K562 (cell line): Measurements from ENCODE around the gene CYBB. TPM values are rescaled to one million over a fixed set of nuclear protein-coding genes. Genes with fewer than 3 reads are reported as not detected.

Experiments
- ATF6 ChIP-seq: sonication (generic); formaldehyde crosslinking; IDR thresholded peaks from 2 replicates; pipeline ENCODE4 v1.4.0; 2020; ENCODE audit warnings: mild to moderate bottlenecking, missing genetic modification reagents
- GABPA ChIP-seq: fragments of 200-800 bp; sonication (Bioruptor generic); conservative IDR thresholded peaks from 2 replicates; pipeline ENCODE4 v1.6.1; 2016; ENCODE audit warnings: low read depth, missing genetic modification characterization, missing compliant biosample characterization
- HNRNPK ChIP-seq: fragments of 200-400 bp; formaldehyde crosslinking; IDR thresholded peaks from one replicate; pipeline ENCODE4 v1.6.1; 2018; ENCODE audit warnings: mild to moderate bottlenecking, low read depth, low read length; ENCODE audit not compliant: poor library complexity, severe bottlenecking
- KDM2B ChIP-seq: fragments of 250-450 bp; sonication (Bioruptor Pico); IDR thresholded peaks from 2 replicates; pipeline ENCODE4 v1.8.0; 2021; ENCODE audit warnings: mild to moderate bottlenecking, moderate library complexity
- MBD2 ChIP-seq: sonication (generic); IDR thresholded peaks from 2 replicates; pipeline ENCODE4 v1.6.1; 2016; ENCODE audit warnings: low read depth, borderline replicate concordance
- MYBL2 ChIP-seq, 2 experiments: fragments of 450-650 bp in 1 of 2; sonication (generic) in 1 of 2; formaldehyde crosslinking in 1 of 2; IDR thresholded peaks; 2 replicates each; pipeline versions ENCODE4 v1.6.1 to v1.8.1; 2017 to 2022; ENCODE audit warnings: borderline replicate concordance in 1 of 2, inconsistent platforms in 1 of 2, low read depth in 1 of 2, mild to moderate bottlenecking in 1 of 2, missing genetic modification reagents in 1 of 2, moderate library complexity in 1 of 2
- NR3C1 ChIP-seq: sonication (generic); formaldehyde crosslinking; IDR thresholded peaks from 2 replicates; pipeline ENCODE4 v1.8.1; 2022; ENCODE audit warnings: missing genetic modification reagents
- NRF1 ChIP-seq, 2 experiments: fragments of 450-650 bp; IDR thresholded peaks in 1 of 2; conservative IDR thresholded peaks in 1 of 2; 2 replicates each; pipeline ENCODE4 v1.6.1; 2014; ENCODE audit warnings: mild to moderate bottlenecking in 2 of 2
- POLR2B ChIP-seq: fragments of 450-650 bp; IDR thresholded peaks from 2 replicates; pipeline ENCODE4 v1.6.1; 2018; ENCODE audit warnings: low read depth; ENCODE audit not compliant: partially characterized antibody
- POLR2G ChIP-seq: fragments of 200-400 bp; formaldehyde crosslinking; IDR thresholded peaks from 2 replicates; pipeline ENCODE4 v1.6.1; 2017; ENCODE audit warnings: low read depth, mild to moderate bottlenecking, antibody characterized with exemption, low read length, moderate library complexity
- SETDB1 ChIP-seq: IDR thresholded peaks from one replicate; pipeline ENCODE4 v1.6.1; 2012; ENCODE audit warnings: low read length, control low read depth, inconsistent platforms
- TARDBP ChIP-seq: fragments of 450-650 bp; IDR thresholded peaks from 2 replicates; pipeline ENCODE4 v1.6.1; 2016
- TBL1XR1 ChIP-seq, 2 experiments: IDR thresholded peaks; 2 replicates each; pipeline ENCODE4 v1.6.1; 2012; ENCODE audit warnings: improper control_type of control experiment in 2 of 2, low read length in 2 of 2, mild to moderate bottlenecking in 1 of 2
- TEAD4 ChIP-seq, 2 experiments: sonication (generic) in 1 of 2; formaldehyde crosslinking in 1 of 2; IDR thresholded peaks; 2 replicates each; pipeline versions ENCODE4 v1.6.1 to v1.8.0; 2012 to 2022; ENCODE audit warnings: borderline replicate concordance in 1 of 2, inconsistent platforms in 1 of 2, low read length in 1 of 2, mild to moderate bottlenecking in 1 of 2, missing genetic modification reagents in 1 of 2
- ZNF449 ChIP-seq: fragments of 250-450 bp; sonication (Bioruptor Pico); IDR thresholded peaks from 2 replicates; pipeline ENCODE4 v1.8.0; 2022; ENCODE audit warnings: moderate library complexity, mild to moderate bottlenecking, inconsistent platforms
- ZNF766 ChIP-seq: fragments of 200-800 bp; sonication (Bioruptor generic); conservative IDR thresholded peaks from 2 replicates; pipeline ENCODE4 v1.6.1; 2016; ENCODE audit warnings: missing genetic modification characterization, missing compliant biosample characterization
- ZSCAN32 ChIP-seq: fragments of 450-650 bp; formaldehyde crosslinking; IDR thresholded peaks from 2 replicates; pipeline ENCODE4 v1.4.0; 2020; ENCODE audit warnings: mild to moderate bottlenecking, moderate library complexity
- polyA plus RNA-seq, 8 experiments: library from polyadenylated mRNA; depleted of rRNA in 4 of 8; stranded (reverse) in 5 of 8; unstranded in 3 of 8; fragments of >200 nt; fragmentation: Nextera tagmentation in 2 of 8; fragmentation: Illumina TruSeq in 1 of 8; extraction: Ambion mirVana in 2 of 8; extraction: Trizol in 1 of 8; gene quantifications; 2 replicates each; pipeline versions ENCODE4 v1.2.1 to v1.2.3, GENCODE V29; 2011 to 2014; ENCODE audit warnings: inconsistent platforms in 1 of 8, missing spikeins in 1 of 8
- total RNA-seq, 7 experiments: library from RNA; depleted of rRNA in 6 of 7; stranded (reverse); fragments of >200 nt in 6 of 7; fragmentation: Illumina TruSeq in 2 of 7; extraction: Trizol in 2 of 7; gene quantifications; 2 replicates each; pipeline versions ENCODE4 v1.2.1 to v1.2.3, GENCODE V29; 2011 to 2021; ENCODE audit warnings: low replicate concordance in 1 of 7
- TF ChIP-seq, protein P1 (sequence below): fragments of 450-650 bp; formaldehyde crosslinking; IDR thresholded peaks from 2 replicates; pipeline ENCODE4 v1.4.0; 2022; ENCODE audit warnings: mild to moderate bottlenecking, moderate library complexity

The CYBB gene
- total and polyA plus RNA-seq, 9 of the 15 experiments (the other 6 are each of a cell fraction or from before 2014, with no cell fraction given) = 0.25 to 1.3 (median 0.74) TPM

- TF ChIP-seq MYBL2 (IDR thresholded peaks at IDR 0.05; ENCODE audit: low read depth) (no peak), MYBL2 (CRISPR knock-in tag; IDR thresholded peaks at IDR 0.05; ENCODE audit: borderline replicate concordance) (no peak), NR3C1 (CRISPR knock-in tag) (no peak), ZNF449 (CRISPR knock-in tag) (no peak), POLR2G (peak; percentile 80), SETDB1 (no peak), ATF6 (CRISPR knock-in tag) (no peak), ZSCAN32 (CRISPR knock-in tag) (no peak), POLR2B (no peak), GABPA (no peak), MBD2 (no peak), NRF1 (conservative IDR thresholded peaks at IDR 0.05 in 1 of 2, IDR thresholded peaks at IDR 0.05 in 1 of 2) (peak; percentile 76 to 80), KDM2B (CRISPR knock-in tag) (no peak), HNRNPK (no peak), TARDBP (no peak), ZNF766 (CRISPR knock-in tag) (no peak), TEAD4 (IDR thresholded peaks at IDR 0.05; ENCODE audit: low read length) (no peak), TEAD4 (CRISPR knock-in tag; IDR thresholded peaks at IDR 0.05; ENCODE audit: borderline replicate concordance) (no peak), TBL1XR1 (IDR thresholded peaks at IDR 0.05; ENCODE audit: low read length in 2 of 2) (no peak)
- TF ChIP-seq, protein P1, sequence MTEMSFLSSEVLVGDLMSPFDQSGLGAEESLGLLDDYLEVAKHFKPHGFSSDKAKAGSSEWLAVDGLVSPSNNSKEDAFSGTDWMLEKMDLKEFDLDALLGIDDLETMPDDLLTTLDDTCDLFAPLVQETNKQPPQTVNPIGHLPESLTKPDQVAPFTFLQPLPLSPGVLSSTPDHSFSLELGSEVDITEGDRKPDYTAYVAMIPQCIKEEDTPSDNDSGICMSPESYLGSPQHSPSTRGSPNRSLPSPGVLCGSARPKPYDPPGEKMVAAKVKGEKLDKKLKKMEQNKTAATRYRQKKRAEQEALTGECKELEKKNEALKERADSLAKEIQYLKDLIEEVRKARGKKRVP (CRISPR knock-in tag) = no peak
Measured at GRCh38 chrX:37846934-37847732, 67.3 kb downstream of the CYBB start, which contains the start of gene DYNLT3 (continued).
